Prostate gland (tissue), 2 donors: ENCODE data around the gene COL24A1.

Source experiments
- POLR2AphosphoS5 ChIP-seq: sonication (generic); formaldehyde crosslinking; IDR thresholded peaks from one replicate; pipeline ENCODE4 v1.6.1; 2017; ENCODE audit warnings: antibody characterized with exemption
- TF ChIP-seq, protein P1 (sequence below), 4 experiments: fragments of 200-600 bp in 2 of 4; fragments of 450-650 bp in 2 of 4; sonication (generic) in 2 of 4; IDR thresholded peaks; 1 replicate in 3 of 4; 2 replicates in 1 of 4; pipeline ENCODE4 v1.5.1; 2016 to 2019; ENCODE audit warnings: antibody characterized with exemption in 4 of 4, mild to moderate bottlenecking in 2 of 4, moderate library complexity in 2 of 4

DNA sequence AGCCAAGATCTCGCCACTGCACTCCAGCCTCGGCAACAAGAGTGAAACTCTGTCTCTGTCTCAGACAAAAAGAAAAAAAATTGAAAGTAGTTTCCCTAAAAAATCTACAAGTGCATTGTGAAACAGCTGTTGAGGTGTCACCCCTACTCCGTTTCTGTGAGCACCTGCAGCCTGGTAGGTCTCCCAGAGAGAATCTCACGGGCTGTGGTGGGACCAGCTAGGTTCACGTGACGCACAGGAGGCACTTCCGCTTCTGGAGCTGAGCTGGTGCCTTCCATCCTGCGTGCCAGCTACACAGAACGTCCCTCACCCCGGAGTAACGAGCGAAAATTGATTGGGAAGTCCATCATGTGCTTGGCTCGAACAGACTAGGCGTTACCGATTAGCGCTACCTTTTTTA, 66.8 kb downstream of the COL24A1 start:
- TF ChIP-seq, protein P1, sequence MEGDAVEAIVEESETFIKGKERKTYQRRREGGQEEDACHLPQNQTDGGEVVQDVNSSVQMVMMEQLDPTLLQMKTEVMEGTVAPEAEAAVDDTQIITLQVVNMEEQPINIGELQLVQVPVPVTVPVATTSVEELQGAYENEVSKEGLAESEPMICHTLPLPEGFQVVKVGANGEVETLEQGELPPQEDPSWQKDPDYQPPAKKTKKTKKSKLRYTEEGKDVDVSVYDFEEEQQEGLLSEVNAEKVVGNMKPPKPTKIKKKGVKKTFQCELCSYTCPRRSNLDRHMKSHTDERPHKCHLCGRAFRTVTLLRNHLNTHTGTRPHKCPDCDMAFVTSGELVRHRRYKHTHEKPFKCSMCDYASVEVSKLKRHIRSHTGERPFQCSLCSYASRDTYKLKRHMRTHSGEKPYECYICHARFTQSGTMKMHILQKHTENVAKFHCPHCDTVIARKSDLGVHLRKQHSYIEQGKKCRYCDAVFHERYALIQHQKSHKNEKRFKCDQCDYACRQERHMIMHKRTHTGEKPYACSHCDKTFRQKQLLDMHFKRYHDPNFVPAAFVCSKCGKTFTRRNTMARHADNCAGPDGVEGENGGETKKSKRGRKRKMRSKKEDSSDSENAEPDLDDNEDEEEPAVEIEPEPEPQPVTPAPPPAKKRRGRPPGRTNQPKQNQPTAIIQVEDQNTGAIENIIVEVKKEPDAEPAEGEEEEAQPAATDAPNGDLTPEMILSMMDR (IDR thresholded peaks at IDR 0.05): no peak
- TF ChIP-seq POLR2AphosphoS5: no peak
